Mesodermal cell (in vitro differentiated cells): ENCODE data around the gene THBS1.
A peak's percentile ranks its signal among the peaks of the same experiment; 100 is the strongest.

Experiments
- H3K27ac ChIP-seq: 2 replicates; pipeline ENCODE4 v1.7.0; 2013; ENCODE audit warnings: mild to moderate bottlenecking, low read depth, low read length, moderate library complexity; ENCODE audit not compliant: severe bottlenecking
- H3K36me3 ChIP-seq: 2 replicates; pipeline ENCODE4 v1.7.1; 2013; ENCODE audit warnings: mild to moderate bottlenecking, low read length, moderate library complexity; ENCODE audit not compliant: control insufficient read depth, insufficient read depth
- H3K4me1 ChIP-seq: one replicate; pipeline ENCODE4 v1.7.1; 2013; ENCODE audit warnings: mild to moderate bottlenecking, low read length; ENCODE audit not compliant: insufficient read depth, control insufficient read depth, poor library complexity, severe bottlenecking
- H3K4me3 ChIP-seq: 2 replicates; pipeline ENCODE4 v1.7.0; 2013; ENCODE audit warnings: low read length, control low read depth, mild to moderate bottlenecking; ENCODE audit not compliant: insufficient read depth, poor library complexity, severe bottlenecking; ENCODE audit errors: extremely low read depth
- H3K9me3 ChIP-seq: 2 replicates; pipeline ENCODE4 v1.7.1; 2013; ENCODE audit warnings: mild to moderate bottlenecking, low read length, moderate library complexity; ENCODE audit not compliant: control insufficient read depth
- WGBS, 2 experiments: methylation state at CpG; one replicate each; pipeline ENCODE4 v1.1.5; 2013; ENCODE audit warnings: missing lambda C conversion rate in 2 of 2; ENCODE audit not compliant: insufficient coverage in 2 of 2; 5-methylcytosine and 5-hydroxymethylcytosine counted together

Gene THBS1

DNA sequence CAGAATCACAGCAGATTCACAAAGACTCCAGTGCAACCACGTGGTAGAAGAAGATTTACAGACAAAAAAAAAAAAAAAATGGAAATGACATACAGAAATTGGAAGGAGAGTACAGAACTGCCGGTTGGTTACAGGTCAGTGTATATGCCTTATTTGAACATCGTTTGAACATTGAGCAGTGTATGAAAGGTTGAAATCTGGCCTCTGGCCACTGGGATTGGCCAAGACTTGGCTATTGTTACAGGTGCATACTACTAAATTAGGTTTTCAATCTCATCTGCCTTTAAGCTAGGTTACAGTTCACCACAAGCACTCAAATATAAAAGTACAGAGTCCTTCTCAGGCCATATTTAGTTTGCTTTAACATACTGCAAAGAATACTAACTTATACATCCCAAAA, 59.8 kb downstream of the THBS1 start:
- H3K9me3 ChIP-seq = no peaks in the 10 kb centered on the region
- no peaks in the 10 kb centered on the region for H3K36me3 ChIP-seq
- no peak overlapping the region for H3K4me3 ChIP-seq
- WGBS, 2 experiments = 91 to 96% methylated on average over 2 to 3 of the region's 3 CpGs
- H3K27ac ChIP-seq = no peak overlapping the region
- peaks cover 11% of the 10 kb centered on the region for H3K4me1 ChIP-seq

DNA sequence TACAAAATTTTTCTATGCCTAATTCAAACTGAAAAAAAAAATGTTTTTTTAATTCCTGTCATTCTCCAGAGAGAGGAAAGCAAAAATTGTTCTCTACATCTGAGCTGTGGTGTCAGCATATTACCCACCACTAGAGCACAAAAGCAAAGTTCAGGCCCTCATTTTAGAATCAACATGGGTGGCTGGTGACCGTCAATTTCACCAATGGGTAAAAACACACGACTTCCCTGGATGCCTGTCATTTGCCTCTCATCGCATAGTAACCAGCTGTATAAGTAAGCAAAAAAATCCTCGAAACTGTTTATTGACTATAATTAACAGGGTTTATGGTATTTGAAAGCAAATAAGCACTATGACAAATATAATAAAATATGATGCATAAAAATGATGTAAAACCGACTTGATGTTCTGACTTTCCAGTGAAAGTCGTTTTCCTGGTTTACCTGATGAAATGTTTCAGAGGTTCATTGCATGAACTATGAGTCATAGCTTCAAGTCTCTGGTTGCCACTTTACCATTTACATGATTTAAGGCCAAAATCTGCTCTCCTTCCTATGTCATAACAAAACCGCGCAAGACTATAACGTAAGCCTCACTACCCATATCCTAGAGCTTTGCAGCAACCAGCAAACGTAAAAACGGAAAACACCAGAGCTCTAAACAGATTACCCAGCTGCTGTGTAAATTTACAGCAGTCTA, 60.5 kb downstream of the THBS1 start:
- Histone ChIP-seq H3K36me3 (no peaks in the 10 kb centered on the region), H3K27ac (no peak overlapping the region), H3K9me3 (no peaks in the 10 kb centered on the region), H3K4me1 (peaks cover 11% of the 10 kb centered on the region), H3K4me3 (no peak overlapping the region)
- WGBS, 2 experiments = 86 to 96% methylated on average over 3 to 5 of the region's 11 CpGs

GRCh38 chr15:39642011-39642640, 61.2 kb downstream of the THBS1 start:
- Histone ChIP-seq H3K9me3 (no peaks in the 10 kb centered on the region), H3K4me3 (no peak overlapping the region), H3K36me3 (no peaks in the 10 kb centered on the region), H3K27ac (peak overlapping the region; percentile 47), H3K4me1 (peaks cover 11% of the 10 kb centered on the region)
- 0 to 60% methylated on average over 1 to 2 of the region's 5 CpGs for WGBS, 2 experiments

GRCh38 chr15:39643727-39644126, 62.8 kb downstream of the THBS1 start:
- Histone ChIP-seq H3K4me1 (peaks cover 11% of the 10 kb centered on the region), H3K36me3 (no peaks in the 10 kb centered on the region), H3K4me3 (no peak overlapping the region), H3K9me3 (no peaks in the 10 kb centered on the region), H3K27ac (no peak overlapping the region)
- 75% methylated on average over 1 of the region's 1 CpG; no CpG with 5 or more reads in 1 of the 2 experiments for WGBS, 2 experiments

DNA sequence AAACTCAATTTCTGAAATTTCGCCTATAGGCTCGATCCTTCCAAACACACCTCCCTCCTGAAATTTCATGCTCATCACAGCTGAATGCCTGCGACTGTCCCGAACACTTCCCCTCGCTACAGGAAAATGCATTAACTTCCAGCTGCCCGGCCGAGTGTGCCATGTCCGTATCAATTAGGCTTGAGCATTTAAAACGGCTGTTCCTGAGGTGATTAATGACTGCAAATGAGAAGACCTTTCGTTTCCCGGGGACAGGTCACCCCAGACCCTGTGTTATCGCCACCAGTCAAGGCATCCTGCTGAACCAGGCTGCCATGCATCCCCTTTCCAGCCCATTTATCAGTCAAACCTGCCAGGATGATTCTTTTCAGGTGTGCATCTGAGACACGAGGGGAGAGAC, 63.3 kb downstream of the THBS1 start:
- H3K27ac ChIP-seq = no peak overlapping the region
- WGBS, 2 experiments = 78 to 82% methylated on average over 11 to 13 of the region's 13 CpGs

GRCh38 chr15:39645138-39645975, 64.5 kb downstream of the THBS1 start:
- WGBS, 2 experiments = 91 to 93% methylated on average over 16 to 18 of the region's 20 CpGs
- H3K36me3 ChIP-seq = no peaks in the 10 kb centered on the region
- H3K4me1 ChIP-seq = peaks cover 11% of the 10 kb centered on the region

More for the DNA sequence above, 63.3 kb downstream of the THBS1 start:
- no peaks in the 10 kb centered on the region for H3K36me3 ChIP-seq
- H3K4me3 ChIP-seq = no peak overlapping the region
- H3K4me1 ChIP-seq = peaks cover 11% of the 10 kb centered on the region
- H3K9me3 ChIP-seq = no peaks in the 10 kb centered on the region

GRCh38 chr15:39645976-39646257, 65.0 kb downstream of the THBS1 start:
- WGBS, 2 experiments = 100% methylated on average over 2 of the region's 2 CpGs
- Histone ChIP-seq H3K4me3 (no peak overlapping the region), H3K27ac (no peak overlapping the region), H3K9me3 (no peaks in the 10 kb centered on the region), H3K4me1 (peaks cover 11% of the 10 kb centered on the region), H3K36me3 (no peaks in the 10 kb centered on the region)

More at GRCh38 chr15:39645138-39645975, 64.5 kb downstream of the THBS1 start:
- no peak overlapping the region for H3K27ac ChIP-seq
- no peak overlapping the region for H3K4me3 ChIP-seq
- no peaks in the 10 kb centered on the region for H3K9me3 ChIP-seq

- 83 to 100% methylated on average over 1 to 2 of the region's 5 CpGs for WGBS, 2 experiments
Measured at GRCh38 chr15:39646425-39646824, 65.5 kb downstream of the THBS1 start.

More at GRCh38 chr15:39646425-39646824, 65.5 kb downstream of the THBS1 start:
- H3K4me3 ChIP-seq = no peak overlapping the region
- H3K36me3 ChIP-seq = no peaks in the 10 kb centered on the region
- peaks cover 10% of the 10 kb centered on the region for H3K4me1 ChIP-seq
- no peak overlapping the region for H3K27ac ChIP-seq
- no peaks in the 10 kb centered on the region for H3K9me3 ChIP-seq
